ENCODE data around the gene NOL4L.

Gene NOL4L

GRCh38 chr20:32455171-32455900 lies 129.8 kb downstream of the NOL4L start:
- no peak for TF ChIP-seq CTCF (conservative IDR thresholded peaks at IDR 0.05)
- H3K27ac ChIP-seq, result no peak overlapping the region

DNA sequence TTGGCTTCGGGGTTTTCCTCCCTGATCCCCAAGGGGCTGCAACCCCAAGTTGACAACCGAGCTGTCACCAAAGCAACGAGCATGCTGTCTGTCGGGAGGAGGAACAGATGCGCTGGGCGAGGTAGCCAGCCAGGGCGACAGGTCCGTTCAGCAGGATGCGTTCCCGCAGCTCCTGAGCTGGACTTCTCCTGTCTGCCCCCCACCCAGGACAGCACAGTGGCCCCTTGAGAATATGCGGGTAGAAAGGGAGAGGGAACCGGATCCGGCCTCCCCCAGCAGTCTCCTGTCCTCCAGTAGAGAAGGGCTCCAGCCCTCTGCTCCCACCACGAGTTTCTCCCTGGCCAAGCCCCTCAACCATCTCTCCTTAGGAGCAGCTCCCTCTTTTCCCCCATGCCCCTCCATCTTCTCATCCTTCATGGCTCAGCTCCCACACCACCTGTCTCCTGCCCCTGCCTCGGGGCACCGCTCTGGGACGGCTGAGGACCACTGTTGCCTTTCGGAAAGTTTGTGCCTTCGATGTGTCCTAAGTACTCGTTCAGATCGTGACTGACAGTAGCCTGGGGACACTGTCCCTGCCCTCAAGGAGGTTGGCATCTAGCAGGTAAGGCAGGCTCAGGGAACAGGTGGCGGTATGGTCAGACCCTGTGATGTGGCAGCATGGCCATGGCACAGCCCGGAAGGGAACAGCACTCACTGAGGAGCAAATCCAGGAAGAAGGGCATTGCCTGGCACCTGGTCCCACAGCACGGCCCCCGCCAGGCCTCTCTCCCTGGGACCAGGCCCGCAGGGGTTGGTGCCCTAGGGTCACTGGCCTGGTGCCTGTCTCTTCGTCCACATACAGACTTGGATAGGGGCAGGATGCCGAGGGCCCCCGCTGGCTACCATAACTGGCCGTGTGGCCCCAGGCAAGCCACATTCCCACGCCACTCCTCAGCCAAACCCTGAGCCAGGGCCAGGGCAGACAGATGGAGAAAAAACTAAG lies 130.7 kb downstream of the NOL4L start:
- no peak overlapping the region for H3K27ac ChIP-seq
- TF ChIP-seq CTCF (conservative IDR thresholded peaks at IDR 0.05), result no peak

- TF ChIP-seq CTCF (conservative IDR thresholded peaks at IDR 0.05), result no peak
- no peak overlapping the region for H3K27ac ChIP-seq
These were observed 131.5 kb downstream of the NOL4L start for GRCh38 chr20:32453467-32454163.

- no peak overlapping the region for H3K27ac ChIP-seq
- no peak for TF ChIP-seq CTCF (conservative IDR thresholded peaks at IDR 0.05)
These were observed 132.2 kb downstream of the NOL4L start for GRCh38 chr20:32452776-32453466.

DNA sequence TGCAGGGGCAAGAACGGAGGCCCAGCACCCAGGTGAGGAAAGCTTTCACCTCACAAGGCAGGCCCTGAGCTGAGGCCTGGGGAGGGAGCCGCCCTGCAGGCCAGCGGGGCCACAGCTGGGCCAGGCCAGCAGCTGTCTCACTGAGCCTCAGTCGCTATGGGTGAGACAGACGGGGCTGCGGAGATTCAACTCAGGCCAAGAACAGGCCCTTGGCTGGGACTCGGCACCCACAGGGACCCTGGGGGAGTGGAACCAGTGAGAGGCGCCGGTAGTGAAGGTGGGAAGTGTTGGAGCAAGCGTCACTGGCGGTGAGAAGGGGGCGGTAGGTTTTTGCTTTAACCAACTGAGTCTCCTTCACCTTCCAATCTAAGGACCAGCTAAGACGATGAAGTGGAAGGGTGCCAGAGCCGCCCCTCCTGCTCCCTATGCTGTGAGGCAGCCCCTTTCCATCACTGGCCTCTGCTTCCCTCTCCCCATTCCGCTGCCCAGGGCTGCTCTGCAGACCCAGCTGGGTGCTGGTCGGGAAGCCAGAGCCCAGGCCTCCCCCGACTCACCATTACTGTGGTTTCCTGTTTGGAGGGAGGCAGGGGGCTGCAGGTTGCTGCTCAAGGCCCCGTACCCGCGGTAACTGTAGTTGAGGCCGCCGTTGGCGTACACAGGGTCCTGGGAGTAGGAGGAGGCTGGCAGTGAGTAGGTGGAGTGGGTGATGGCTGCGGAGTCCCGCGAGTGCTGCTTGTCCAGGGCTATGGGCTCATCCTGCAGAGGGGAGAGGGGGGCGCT lies 133.3 kb downstream of the NOL4L start:
- H3K27ac ChIP-seq, result no peak overlapping the region
- peak; percentile 31 for TF ChIP-seq CTCF (conservative IDR thresholded peaks at IDR 0.05)

GRCh38 chr20:32451340-32451681 lies 133.8 kb downstream of the NOL4L start:
- no peak for TF ChIP-seq CTCF (conservative IDR thresholded peaks at IDR 0.05)
- H3K27ac ChIP-seq, result no peak overlapping the region
